PC-3 (cell line): Measurements from ENCODE around the gene SLC12A3.

Source experiments
- CTCF ChIP-seq: fragments of 300-600 bp; sonication (generic); conservative IDR thresholded peaks from 2 replicates; pipeline ENCODE4 v1.5.1; 2017; ENCODE audit warnings: antibody characterized with exemption, low read depth, mild to moderate bottlenecking, low read length
- EZH2 ChIP-seq: fragments of 300-600 bp; sonication (generic); IDR thresholded peaks from one replicate; pipeline ENCODE4 v1.6.1; 2017; ENCODE audit warnings: antibody characterized with exemption, mild to moderate bottlenecking, low read length; ENCODE audit not compliant: unreplicated experiment

GRCh38 chr16:56918467-56919012 lies 53.5 kb downstream of the SLC12A3 start:
- no peak for TF ChIP-seq CTCF
- TF ChIP-seq EZH2, result no peak
